GM12872 (cell line): ENCODE results near the gene DBNL.

Experiments used
- CTCF ChIP-seq: IDR thresholded peaks from 3 replicates; pipeline ENCODE4 v1.5.1; 2011; ENCODE audit warnings: low read depth, mild to moderate bottlenecking, low read length, moderate library complexity; ENCODE audit not compliant: insufficient read depth

Gene DBNL

GRCh38 chr7:44060091-44060947 is 15.8 kb downstream of the DBNL start:
- TF ChIP-seq CTCF, result no peak

- TF ChIP-seq CTCF, result no peak
These were observed 16.6 kb downstream of the DBNL start for GRCh38 chr7:44060948-44061644.

- no peak for TF ChIP-seq CTCF
These were observed 17.2 kb downstream of the DBNL start for GRCh38 chr7:44061645-44062179.

GRCh38 chr7:44062180-44062902 is 17.8 kb downstream of the DBNL start:
- no peak for TF ChIP-seq CTCF

GRCh38 chr7:44062903-44063295 is 18.4 kb downstream of the DBNL start:
- no peak for TF ChIP-seq CTCF

- TF ChIP-seq CTCF, result no peak
These were observed 19.0 kb downstream of the DBNL start for GRCh38 chr7:44063547-44063893.

GRCh38 chr7:44063894-44064651 is 19.6 kb downstream of the DBNL start:
- no peak for TF ChIP-seq CTCF
